Peyer's patch (tissue), 4 donors: ENCODE data around the gene GPR55. TPM values are rescaled to one million over a fixed set of nuclear protein-coding genes. Genes with fewer than 3 reads are reported as not detected.

Experiments
- DNase-seq, 3 donors: peaks; one replicate each; pipeline ENCODE4 v3.0.0-alpha.2; 2017 to 2019
- H3K27ac ChIP-seq, 4 donors: fragments of 200-600 bp; sonication (generic); one replicate each; pipeline ENCODE4 v1.5.1; 2016 to 2019
- H3K27me3 ChIP-seq, 2 donors: fragments of 200-600 bp; sonication (generic); one replicate each; pipeline ENCODE4 v1.5.1; 2019
- H3K36me3 ChIP-seq, 3 donors: fragments of 200-600 bp; sonication (generic); one replicate each; pipeline ENCODE4 v1.5.1; 2016 to 2019
- H3K4me1 ChIP-seq, 4 donors: fragments of 200-600 bp; sonication (generic); one replicate each; pipeline ENCODE4 v1.5.1; 2016 to 2019
- H3K4me3 ChIP-seq, 4 donors: fragments of 200-600 bp; sonication (generic); 1 replicate in 3 of 4; 2 replicates in 1 of 4; pipeline ENCODE4 v1.5.1; 2016 to 2019; ENCODE audit warnings: mild to moderate bottlenecking in 1 of 4
- H3K9me3 ChIP-seq, 4 donors: fragments of 200-600 bp; sonication (generic); one replicate each; pipeline ENCODE4 v1.5.1; 2016 to 2019; ENCODE audit warnings: mild to moderate bottlenecking in 1 of 4
- POLR2A ChIP-seq, 2 donors: fragments of 450-650 bp; IDR thresholded peaks; one replicate each; pipeline ENCODE4 v1.5.1; 2017; ENCODE audit warnings: antibody characterized with exemption in 2 of 2, mild to moderate bottlenecking in 2 of 2, moderate library complexity in 2 of 2
- total RNA-seq, 4 donors: library from RNA; depleted of rRNA; stranded (reverse); fragments of >200 nt; gene quantifications; one replicate each; pipeline ENCODE4 v1.1.0, GENCODE V29; 2016
- TF ChIP-seq, protein P1 (sequence below), 6 experiments: fragments of 450-650 bp in 4 of 6; fragments of 200-600 bp in 2 of 6; sonication (generic) in 1 of 6; IDR thresholded peaks; one replicate each; pipeline ENCODE4 v1.5.1; 2017 to 2019; ENCODE audit warnings: antibody characterized with exemption in 6 of 6, mild to moderate bottlenecking in 3 of 6, moderate library complexity in 1 of 6

Gene GPR55
- total RNA-seq, 4 donors from 2014 or later = 1.0 to 4.7 (median 3.2) TPM

DNA sequence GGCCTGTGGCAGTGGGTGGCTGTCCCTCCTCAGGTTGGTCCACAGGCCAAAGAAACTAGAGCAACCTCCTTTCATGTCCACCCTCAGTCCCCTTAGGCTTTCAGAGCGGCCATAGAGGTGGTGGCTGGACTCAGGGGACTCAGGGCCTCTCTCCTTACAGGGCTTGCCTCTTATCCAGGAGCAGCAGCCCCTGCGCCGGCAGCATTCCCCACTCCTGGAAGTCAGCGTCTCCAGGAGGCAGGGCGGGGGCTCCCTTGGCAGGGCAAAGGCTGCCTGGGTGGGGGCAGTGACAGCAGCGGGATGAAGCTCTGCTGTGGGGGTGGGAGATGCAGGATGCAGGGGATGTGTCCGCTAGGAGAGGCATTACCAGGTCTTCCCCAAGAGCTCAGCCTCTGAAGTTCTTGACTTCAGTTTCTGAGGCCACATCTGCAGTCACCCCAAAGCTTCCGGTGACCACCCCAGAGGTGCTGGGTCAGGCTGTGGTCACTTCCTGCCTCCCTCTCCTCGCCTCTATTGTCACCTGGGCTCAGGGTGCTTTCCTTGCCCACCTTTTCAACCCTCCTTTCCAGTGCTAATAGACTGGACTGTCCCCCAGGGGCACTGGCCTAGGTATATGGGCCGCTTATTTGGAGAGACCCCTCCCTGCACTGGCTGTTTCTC, 8.6 kb upstream of the GPR55 start:
- Histone ChIP-seq H3K27me3 (no peaks in the 10 kb centered on the region), H3K27ac (no peak overlapping the region), H3K36me3 (no peaks in the 10 kb centered on the region), H3K9me3 (peaks cover 0 to 5% (median 3%) of the 10 kb centered on the region in 4 donors), H3K4me3 (no peak overlapping the region), H3K4me1 (no peaks in the 10 kb centered on the region)
- DNase-seq = no peak
- TF ChIP-seq, protein P1, sequence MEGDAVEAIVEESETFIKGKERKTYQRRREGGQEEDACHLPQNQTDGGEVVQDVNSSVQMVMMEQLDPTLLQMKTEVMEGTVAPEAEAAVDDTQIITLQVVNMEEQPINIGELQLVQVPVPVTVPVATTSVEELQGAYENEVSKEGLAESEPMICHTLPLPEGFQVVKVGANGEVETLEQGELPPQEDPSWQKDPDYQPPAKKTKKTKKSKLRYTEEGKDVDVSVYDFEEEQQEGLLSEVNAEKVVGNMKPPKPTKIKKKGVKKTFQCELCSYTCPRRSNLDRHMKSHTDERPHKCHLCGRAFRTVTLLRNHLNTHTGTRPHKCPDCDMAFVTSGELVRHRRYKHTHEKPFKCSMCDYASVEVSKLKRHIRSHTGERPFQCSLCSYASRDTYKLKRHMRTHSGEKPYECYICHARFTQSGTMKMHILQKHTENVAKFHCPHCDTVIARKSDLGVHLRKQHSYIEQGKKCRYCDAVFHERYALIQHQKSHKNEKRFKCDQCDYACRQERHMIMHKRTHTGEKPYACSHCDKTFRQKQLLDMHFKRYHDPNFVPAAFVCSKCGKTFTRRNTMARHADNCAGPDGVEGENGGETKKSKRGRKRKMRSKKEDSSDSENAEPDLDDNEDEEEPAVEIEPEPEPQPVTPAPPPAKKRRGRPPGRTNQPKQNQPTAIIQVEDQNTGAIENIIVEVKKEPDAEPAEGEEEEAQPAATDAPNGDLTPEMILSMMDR (IDR thresholded peaks at IDR 0.05) = no peak
- no peak for TF ChIP-seq POLR2A (IDR thresholded peaks at IDR 0.05)

DNA sequence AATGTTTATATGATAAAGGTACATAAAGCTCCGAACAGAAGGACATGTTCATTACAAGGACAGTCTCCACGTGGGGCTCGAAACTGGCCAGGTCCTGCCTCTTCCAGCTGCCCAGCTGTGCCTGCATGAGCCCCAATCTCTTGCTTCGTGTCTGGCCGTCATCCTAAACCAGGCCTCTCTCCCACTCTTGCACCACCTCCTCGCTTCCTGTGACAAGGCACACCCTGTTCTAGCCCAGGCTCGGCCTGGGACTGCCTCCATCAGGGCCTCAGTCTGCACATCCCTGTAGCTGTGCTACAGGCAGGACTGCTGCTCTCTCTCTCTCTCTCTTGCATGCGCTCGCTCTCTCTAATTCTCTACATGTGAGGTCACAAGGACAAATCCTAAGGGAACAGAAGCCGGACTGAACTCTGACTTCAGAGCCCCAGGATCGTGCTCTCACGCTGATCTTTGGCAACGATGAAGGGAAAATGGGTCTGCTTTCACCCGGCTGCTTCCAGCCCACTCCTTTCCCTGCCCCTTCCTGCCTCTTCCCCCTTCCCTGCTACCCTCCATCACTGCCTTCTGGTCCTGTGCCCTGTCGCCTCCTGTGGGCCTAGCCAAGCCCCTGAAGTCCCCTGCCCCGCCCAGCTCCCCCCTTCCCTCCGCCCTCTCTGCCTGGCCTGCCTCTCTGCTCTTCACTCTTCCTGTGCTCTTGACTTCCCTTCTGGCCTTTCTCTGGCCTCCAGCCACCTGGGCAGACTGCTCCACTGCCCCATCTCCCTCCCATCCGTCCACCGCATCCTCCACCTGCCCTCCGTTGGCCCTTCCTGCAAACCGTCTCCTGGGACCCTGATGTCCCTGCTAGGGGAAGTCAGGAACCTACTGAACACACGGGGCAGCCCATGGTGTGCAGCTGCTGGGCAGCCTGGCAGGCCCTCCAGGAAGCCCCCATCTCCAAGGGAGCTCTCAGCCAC, 7.8 kb upstream of the GPR55 start:
- TF ChIP-seq, protein P1 (IDR thresholded peaks at IDR 0.05) = no peak
- no peak for TF ChIP-seq POLR2A (IDR thresholded peaks at IDR 0.05)
- peaks cover 0 to 5% (median 3%) of the 10 kb centered on the region in 4 donors for H3K9me3 ChIP-seq
- no peaks in the 10 kb centered on the region for H3K36me3 ChIP-seq
- no peak overlapping the region for H3K27ac ChIP-seq
- DNase-seq = no peak
- H3K4me1 ChIP-seq = no peaks in the 10 kb centered on the region
- no peaks in the 10 kb centered on the region for H3K27me3 ChIP-seq
- no peak overlapping the region for H3K4me3 ChIP-seq

DNA sequence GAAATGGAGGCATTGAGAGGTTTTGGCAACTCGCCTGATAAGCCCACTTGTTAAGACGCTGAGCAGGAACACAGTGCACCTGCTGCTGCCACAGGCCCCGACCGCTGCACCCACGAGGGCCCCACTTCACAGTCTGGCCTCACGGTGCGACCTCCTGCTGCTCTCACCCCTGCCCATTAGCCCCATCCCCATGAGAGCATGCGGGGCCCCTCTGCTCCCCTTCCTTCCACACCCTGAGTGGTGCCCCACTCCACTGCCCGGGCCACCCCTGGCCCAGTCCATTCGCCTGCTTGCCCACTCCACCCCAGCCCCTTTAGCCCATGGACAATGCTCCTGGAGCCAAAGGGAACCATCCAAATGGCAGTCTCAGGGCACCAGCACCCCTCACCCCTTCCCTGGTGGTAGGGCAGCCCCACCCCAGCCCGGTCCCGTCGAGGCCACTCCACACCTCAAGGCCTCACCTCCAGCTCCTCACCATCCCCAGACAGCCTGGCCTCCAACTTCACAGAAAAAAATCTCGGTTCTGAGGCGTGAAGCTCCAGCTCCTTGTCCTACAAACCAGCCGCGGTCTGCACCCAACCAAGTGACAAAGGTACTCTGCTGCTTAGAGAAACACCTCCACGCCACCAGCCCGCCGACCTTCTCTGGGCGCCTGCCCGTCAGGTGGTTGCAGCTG, 6.7 kb upstream of the GPR55 start:
- Histone ChIP-seq H3K4me1 (no peaks in the 10 kb centered on the region), H3K9me3 (no peaks in the 10 kb centered on the region), H3K27ac (no peak overlapping the region), H3K27me3 (no peaks in the 10 kb centered on the region), H3K4me3 (no peak overlapping the region), H3K36me3 (no peaks in the 10 kb centered on the region)
- TF ChIP-seq, protein P1 (IDR thresholded peaks at IDR 0.05) = no peak
- TF ChIP-seq POLR2A (IDR thresholded peaks at IDR 0.05) = no peak
- no peak for DNase-seq

DNA sequence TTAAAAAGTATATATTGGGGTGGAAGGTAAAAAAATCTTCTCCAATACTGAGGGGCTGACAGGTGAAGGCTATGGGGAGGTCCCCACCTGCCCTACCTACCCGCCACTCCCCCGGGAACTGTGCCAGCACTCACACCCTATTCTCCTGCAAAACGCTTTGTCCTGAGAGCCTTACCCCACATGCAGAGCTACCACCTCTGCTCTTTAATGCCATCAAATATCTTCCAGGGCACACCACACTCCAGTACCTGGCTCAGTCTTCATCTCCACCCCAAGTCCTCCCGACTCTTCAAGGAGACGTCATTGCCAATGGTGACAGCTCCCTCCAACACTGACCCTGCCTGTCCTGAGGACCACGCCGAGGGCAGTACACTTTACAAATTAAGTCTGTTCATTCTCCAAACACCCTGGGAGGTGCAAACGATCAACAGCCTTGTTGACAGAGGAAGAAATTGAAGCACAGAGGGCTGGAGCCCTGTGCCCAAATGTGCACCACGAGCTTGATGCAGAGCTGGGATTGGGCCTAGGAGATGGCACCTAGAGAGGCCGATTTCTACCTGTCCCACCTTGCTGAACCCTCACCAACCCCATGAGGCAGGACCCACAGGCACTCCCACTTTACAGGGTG, 6.0 kb upstream of the GPR55 start:
- no peak for DNase-seq
- H3K27ac ChIP-seq = no peak overlapping the region
- no peaks in the 10 kb centered on the region for H3K9me3 ChIP-seq
- no peaks in the 10 kb centered on the region for H3K36me3 ChIP-seq
- no peak overlapping the region for H3K4me3 ChIP-seq
- no peaks in the 10 kb centered on the region for H3K27me3 ChIP-seq
- H3K4me1 ChIP-seq = no peaks in the 10 kb centered on the region
- no peak for TF ChIP-seq POLR2A (IDR thresholded peaks at IDR 0.05)
- TF ChIP-seq, protein P1 (IDR thresholded peaks at IDR 0.05) = no peak

DNA sequence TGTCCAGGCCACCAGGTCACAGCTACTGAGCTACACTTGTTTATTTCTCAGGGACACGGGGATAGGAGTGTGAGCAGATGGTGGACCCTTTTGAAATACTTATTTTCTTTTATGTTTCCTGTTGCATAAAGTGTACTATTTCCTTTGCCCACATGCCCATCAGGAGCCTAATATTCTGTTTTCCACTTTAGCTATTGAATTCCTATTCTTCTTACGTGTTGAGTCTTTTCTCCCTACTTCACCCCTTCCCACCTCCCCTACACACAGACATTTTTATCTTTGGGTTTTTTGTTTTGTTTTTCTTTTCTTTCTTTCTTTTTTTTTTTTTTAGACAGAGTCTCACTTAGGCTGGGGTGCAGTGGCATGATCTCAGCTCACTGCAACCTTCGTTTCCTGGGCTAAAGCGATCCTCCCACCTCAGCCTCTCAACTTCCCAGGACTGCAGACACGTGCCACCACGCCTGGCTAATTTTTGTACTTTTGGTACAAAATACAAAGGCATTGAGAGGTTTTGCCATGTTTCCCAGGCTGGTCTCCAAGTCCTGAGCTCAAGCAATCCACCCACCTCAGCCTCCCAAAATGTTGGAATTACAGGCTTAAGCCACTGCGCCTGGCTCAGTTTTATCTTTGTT, 5.2 kb upstream of the GPR55 start:
- no peak for TF ChIP-seq POLR2A (IDR thresholded peaks at IDR 0.05)
- TF ChIP-seq, protein P1 (IDR thresholded peaks at IDR 0.05) = no peak

More for the DNA sequence above, 5.2 kb upstream of the GPR55 start:
- no peak overlapping the region for H3K4me3 ChIP-seq
- peaks cover 0 to 4% (median 0%) of the 10 kb centered on the region in 4 donors for H3K4me1 ChIP-seq
- no peak for DNase-seq
- H3K9me3 ChIP-seq = no peaks in the 10 kb centered on the region
- no peaks in the 10 kb centered on the region for H3K36me3 ChIP-seq
- no peaks in the 10 kb centered on the region for H3K27me3 ChIP-seq
- no peak overlapping the region for H3K27ac ChIP-seq
